Amniotic stem cell (primary cell): ENCODE results near the gene GSTO2.
A peak's percentile ranks its signal among the peaks of the same experiment; 100 is the strongest.

Experiments
- DNase-seq: peaks from one replicate; lab custom pipeline; 2025; lab: John Stamatoyannopoulos, UW

GSTO2 gene

GRCh38 chr10:104308439-104308903 lies 39.5 kb downstream of the GSTO2 start:
- DNase-seq, result no peak

GRCh38 chr10:104309980-104310978 lies 41.3 kb downstream of the GSTO2 start:
- DNase-seq, result peak; percentile 74

GRCh38 chr10:104311184-104311720 lies 42.3 kb downstream of the GSTO2 start:
- DNase-seq, result no peak

GRCh38 chr10:104314591-104315485 lies 45.9 kb downstream of the GSTO2 start:
- no peak for DNase-seq

GRCh38 chr10:104315486-104315921 lies 46.5 kb downstream of the GSTO2 start:
- no peak for DNase-seq

GRCh38 chr10:104316321-104317099 lies 47.5 kb downstream of the GSTO2 start:
- DNase-seq, result no peak

GRCh38 chr10:104317269-104317710 lies 48.3 kb downstream of the GSTO2 start:
- peak; percentile 46 for DNase-seq

- no peak for DNase-seq
Observed at GRCh38 chr10:104317726-104318299, 48.8 kb downstream of the GSTO2 start.

GRCh38 chr10:104318326-104318725 lies 49.3 kb downstream of the GSTO2 start:
- DNase-seq, result no peak

- no peak for DNase-seq
Observed at GRCh38 chr10:104318810-104319741, 50.1 kb downstream of the GSTO2 start.

- no peak for DNase-seq
Observed at GRCh38 chr10:104321226-104321625, 52.2 kb downstream of the GSTO2 start.

- no peak for DNase-seq
Observed at GRCh38 chr10:104321725-104322415, 52.9 kb downstream of the GSTO2 start.

GRCh38 chr10:104322416-104322782 lies 53.4 kb downstream of the GSTO2 start:
- DNase-seq, result no peak

GRCh38 chr10:104323085-104323484 lies 54.1 kb downstream of the GSTO2 start:
- no peak for DNase-seq

- DNase-seq, result no peak
Observed at GRCh38 chr10:104323760-104324201, 54.8 kb downstream of the GSTO2 start.

- DNase-seq, result no peak
Observed at GRCh38 chr10:104324221-104324686, 55.3 kb downstream of the GSTO2 start.

GRCh38 chr10:104324931-104325330 lies 55.9 kb downstream of the GSTO2 start:
- DNase-seq, result no peak

- DNase-seq, result no peak
Observed at GRCh38 chr10:104325436-104326435, 56.8 kb downstream of the GSTO2 start.
